ENCODE data around the gene CYP2D6.

Gene CYP2D6

GRCh38 chr22:42077486-42078125 lies 53.0 kb downstream of the CYP2D6 start:
- no peak for ATAC-seq
- TF ChIP-seq RARB (CRISPR knock-in tag; IDR thresholded peaks at IDR 0.05): no peak
- no peak for TF ChIP-seq CSRNP3 (CRISPR knock-in tag; IDR thresholded peaks at IDR 0.05)
- TF ChIP-seq ZNF565 (CRISPR knock-in tag; conservative IDR thresholded peaks at IDR 0.05; ENCODE audit: low read depth): no peak
- TF ChIP-seq ZNF70 (CRISPR knock-in tag; IDR thresholded peaks at IDR 0.05): no peak
- no peak for TF ChIP-seq ZFP30 (CRISPR knock-in tag; IDR thresholded peaks at IDR 0.05)
- no peak for TF ChIP-seq CSDC2 (CRISPR knock-in tag; IDR thresholded peaks at IDR 0.05)
- TF ChIP-seq ISL1 (CRISPR knock-in tag; IDR thresholded peaks at IDR 0.05): no peak
- no peak for TF ChIP-seq GLIS3 (CRISPR knock-in tag; IDR thresholded peaks at IDR 0.05)
- TF ChIP-seq BACH2 (CRISPR knock-in tag; IDR thresholded peaks at IDR 0.05; ENCODE audit: borderline replicate concordance): no peak

GRCh38 chr22:42076764-42077485 lies 53.7 kb downstream of the CYP2D6 start:
- TF ChIP-seq SNAI2 (CRISPR knock-in tag; IDR thresholded peaks at IDR 0.05) (no peak), PATZ1 (CRISPR knock-in tag; IDR thresholded peaks at IDR 0.05; ENCODE audit: borderline replicate concordance) (no peak), ISL1 (CRISPR knock-in tag; IDR thresholded peaks at IDR 0.05) (no peak), ZFP30 (CRISPR knock-in tag; IDR thresholded peaks at IDR 0.05) (no peak), CREB5 (CRISPR knock-in tag; IDR thresholded peaks at IDR 0.05; ENCODE audit: low read depth) (no peak), ZNF565 (CRISPR knock-in tag; conservative IDR thresholded peaks at IDR 0.05; ENCODE audit: low read depth) (no peak), TOX (CRISPR knock-in tag; IDR thresholded peaks at IDR 0.05; ENCODE audit: borderline replicate concordance) (no peak), ZNF8 (CRISPR knock-in tag; IDR thresholded peaks at IDR 0.05) (no peak), GLIS3 (CRISPR knock-in tag; IDR thresholded peaks at IDR 0.05) (no peak), PPARA (CRISPR knock-in tag; IDR thresholded peaks at IDR 0.05; ENCODE audit: borderline replicate concordance) (no peak), POU6F1 (CRISPR knock-in tag; IDR thresholded peaks at IDR 0.05; ENCODE audit: borderline replicate concordance, low read depth) (no peak), ARNTL (CRISPR knock-in tag; IDR thresholded peaks at IDR 0.05; ENCODE audit: borderline replicate concordance, low read depth) (no peak), TCF4 (CRISPR knock-in tag; IDR thresholded peaks at IDR 0.05; ENCODE audit: borderline replicate concordance) (no peak), BACH2 (CRISPR knock-in tag; IDR thresholded peaks at IDR 0.05; ENCODE audit: borderline replicate concordance) (no peak), RARB (CRISPR knock-in tag; IDR thresholded peaks at IDR 0.05) (no peak)
- no peak for ATAC-seq

Data from SK-N-SH treated with all-trans-retinoic acid at 6 μM for 48 hours (cell line).